Measurements from ENCODE around the gene ZNF260.

The ZNF260 gene

GRCh38 chr19:36483653-36484052, 44.4 kb downstream of the ZNF260 start:
- H3K4me3 ChIP-seq (ENCODE audit: control insufficient read depth, low read depth, low read length) = no peak overlapping the region
- no peak for DNase-seq (ENCODE audit: low read depth)
- no peak for TF ChIP-seq CTCF (IDR thresholded peaks at IDR 0.05; ENCODE audit: control insufficient read depth, insufficient read depth, low read depth, low read length, missing control alignments)

GRCh38 chr19:36482876-36483275, 45.2 kb downstream of the ZNF260 start:
- no peak for TF ChIP-seq CTCF (IDR thresholded peaks at IDR 0.05; ENCODE audit: control insufficient read depth, insufficient read depth, low read depth, low read length, missing control alignments)
- DNase-seq (ENCODE audit: low read depth) = no peak
- H3K4me3 ChIP-seq (ENCODE audit: control insufficient read depth, low read depth, low read length) = no peak overlapping the region

All from AG09309 (cell line).